Astrocyte (in vitro differentiated cells and primary cell): ENCODE results near the gene NAA35. TPM values are rescaled to one million over a fixed set of nuclear protein-coding genes. Genes with fewer than 3 reads are reported as not detected.
"Not testable (repeated sequence)": the region's sequence is repeated elsewhere in the genome, so short reads cannot be mapped to it uniquely, and the experiment has no call there.

Experiments
- DNase-seq: peaks from one replicate; pipeline ENCODE4 v3.0.0-alpha.2; 2010; ENCODE audit warnings: low read depth
- FAIRE-seq: peaks from 2 replicates; lab custom pipeline; 2011; peaks lifted over from hg19 to GRCh38; lab: Jason Lieb, UNC
- H2AFZ ChIP-seq: 2 replicates; pipeline ENCODE4 v1.6.0; 2012; ENCODE audit warnings: low read depth, low read length, inconsistent platforms
- H3K27ac ChIP-seq: 2 replicates; pipeline ENCODE4 v1.5.1; 2011; ENCODE audit warnings: low read depth, low read length, inconsistent platforms
- H3K27me3 ChIP-seq: 2 replicates; pipeline ENCODE4 v1.6.0; 2011; ENCODE audit warnings: low read length, inconsistent platforms; ENCODE audit not compliant: insufficient read depth
- H3K36me3 ChIP-seq: 2 replicates; pipeline ENCODE4 v1.5.1; 2011; ENCODE audit warnings: low read length, inconsistent platforms; ENCODE audit not compliant: insufficient read depth
- H3K4me1 ChIP-seq: 2 replicates; pipeline ENCODE4 v1.5.1; 2011; ENCODE audit warnings: low read length, inconsistent platforms; ENCODE audit not compliant: insufficient read depth
- H3K4me2 ChIP-seq: 2 replicates; pipeline ENCODE4 v1.6.0; 2012; ENCODE audit warnings: low read length, inconsistent platforms
- H3K4me3 ChIP-seq: 2 replicates; pipeline ENCODE4 v1.5.1; 2011; ENCODE audit warnings: low read depth, mild to moderate bottlenecking, low read length, inconsistent platforms; ENCODE audit not compliant: insufficient read depth
- H3K79me2 ChIP-seq: 2 replicates; pipeline ENCODE4 v1.6.0; 2012; ENCODE audit warnings: mild to moderate bottlenecking, low read length, inconsistent platforms; ENCODE audit not compliant: insufficient read depth
- H3K9ac ChIP-seq: 2 replicates; pipeline ENCODE4 v1.6.0; 2012; ENCODE audit warnings: mild to moderate bottlenecking, low read length, inconsistent platforms
- H3K9me3 ChIP-seq: 2 replicates; pipeline ENCODE4 v1.5.1; 2012; ENCODE audit warnings: low read depth, mild to moderate bottlenecking, low read length, inconsistent platforms; ENCODE audit not compliant: insufficient read depth
- H4K20me1 ChIP-seq: 2 replicates; pipeline ENCODE4 v1.6.0; 2012; ENCODE audit warnings: low read length, inconsistent platforms; ENCODE audit not compliant: insufficient read depth
- H3K27ac Mint-ChIP-seq: one replicate; pipeline ENCODE4 v1.8.0; 2021; ENCODE audit warnings: mild to moderate bottlenecking, mixed read lengths; ENCODE audit not compliant: unreplicated experiment
- H3K27me3 Mint-ChIP-seq: one replicate; pipeline ENCODE4 v1.8.0; 2021; ENCODE audit warnings: low read depth, mixed read lengths; ENCODE audit not compliant: unreplicated experiment
- H3K36me3 Mint-ChIP-seq: one replicate; pipeline ENCODE4 v1.8.0; 2021; ENCODE audit warnings: low read depth, mixed read lengths; ENCODE audit not compliant: unreplicated experiment
- H3K4me1 Mint-ChIP-seq: one replicate; pipeline ENCODE4 v1.8.0; 2021; ENCODE audit warnings: low read depth, mixed read lengths; ENCODE audit not compliant: unreplicated experiment
- H3K4me3 Mint-ChIP-seq: one replicate; pipeline ENCODE4 v1.8.0; 2021; ENCODE audit warnings: mild to moderate bottlenecking, moderate library complexity, mixed read lengths; ENCODE audit not compliant: unreplicated experiment
- H3K9me3 Mint-ChIP-seq: one replicate; pipeline ENCODE4 v1.8.0; 2021; ENCODE audit warnings: mild to moderate bottlenecking, mixed read lengths; ENCODE audit not compliant: unreplicated experiment
- CTCF ChIP-seq: IDR thresholded peaks from 2 replicates; pipeline ENCODE4 v1.5.1; 2011; ENCODE audit warnings: low read depth, mild to moderate bottlenecking, inconsistent platforms, low read length, moderate library complexity; ENCODE audit not compliant: insufficient read depth
- EZH2 ChIP-seq: IDR thresholded peaks from 2 replicates; pipeline ENCODE4 v1.6.1; 2012; ENCODE audit warnings: mild to moderate bottlenecking, low read length, inconsistent platforms; ENCODE audit not compliant: insufficient read depth
- total RNA-seq: library from RNA; stranded (reverse); gene quantifications from 2 replicates; pipeline ENCODE4 v1.2.1, GENCODE V29; 2021

The NAA35 gene
- total RNA-seq, 1 donor from 2014 or later, result 31.4 TPM

GRCh38 chr9:85969727-85970126 is 28.8 kb downstream of the NAA35 start:
- Mint-ChIP-seq H3K4me3 (no peak overlapping the region), H3K27me3 (no peaks in the 10 kb centered on the region), H3K9me3 (no peaks in the 10 kb centered on the region), H3K36me3 (peaks cover 5% of the 10 kb centered on the region), H3K4me1 (no peaks in the 10 kb centered on the region), H3K27ac (no peak overlapping the region)
- H3K79me2 ChIP-seq, result no peaks in the 10 kb centered on the region
- no peak overlapping the region for H2AFZ ChIP-seq
- no peak overlapping the region for H3K9ac ChIP-seq
- no peak for DNase-seq
- FAIRE-seq, result no peak
- no peak overlapping the region for H3K4me2 ChIP-seq
- H3K9me3 ChIP-seq, result no peaks in the 10 kb centered on the region
- H4K20me1 ChIP-seq, result no peaks in the 10 kb centered on the region
- no peak overlapping the region for H3K4me3 ChIP-seq
- no peaks in the 10 kb centered on the region for H3K27me3 ChIP-seq
- peaks cover 11% of the 10 kb centered on the region for H3K36me3 ChIP-seq
- no peaks in the 10 kb centered on the region for H3K4me1 ChIP-seq
- H3K27ac ChIP-seq, result no peak overlapping the region
- TF ChIP-seq CTCF, result no peak
- TF ChIP-seq EZH2, result no peak

- Mint-ChIP-seq H3K27me3 (no peaks in the 10 kb centered on the region), H3K4me3 (no peak overlapping the region), H3K4me1 (no peaks in the 10 kb centered on the region), H3K9me3 (no peaks in the 10 kb centered on the region), H3K36me3 (peaks cover 2% of the 10 kb centered on the region), H3K27ac (no peak overlapping the region)
- DNase-seq (no peak), FAIRE-seq (no peak)
- no peak overlapping the region for H3K4me3 ChIP-seq
- no peak for TF ChIP-seq CTCF
- no peak for TF ChIP-seq EZH2
- H2AFZ ChIP-seq, result no peak overlapping the region
- no peak overlapping the region for H3K9ac ChIP-seq
- no peaks in the 10 kb centered on the region for H3K79me2 ChIP-seq
- no peak overlapping the region for H3K4me2 ChIP-seq
- H3K9me3 ChIP-seq, result no peaks in the 10 kb centered on the region
- H3K27ac ChIP-seq, result no peak overlapping the region
- H3K27me3 ChIP-seq, result no peaks in the 10 kb centered on the region
- H4K20me1 ChIP-seq, result no peaks in the 10 kb centered on the region
- peaks cover 22% of the 10 kb centered on the region for H3K36me3 ChIP-seq
- no peaks in the 10 kb centered on the region for H3K4me1 ChIP-seq
Measured at GRCh38 chr9:85971731-85972130, 30.8 kb downstream of the NAA35 start.

GRCh38 chr9:85973238-85973637 is 32.3 kb downstream of the NAA35 start:
- Mint-ChIP-seq H3K4me1 (no peaks in the 10 kb centered on the region), H3K27ac (no peak overlapping the region)
- FAIRE-seq, result no peak

GRCh38 chr9:85974055-85974547 is 33.2 kb downstream of the NAA35 start:
- H3K27ac Mint-ChIP-seq, H3K27ac ChIP-seq, H3K4me1 ChIP-seq, H2AFZ ChIP-seq, H3K9me3 ChIP-seq, H3K79me2 ChIP-seq, H4K20me1 ChIP-seq, H3K27me3 ChIP-seq, H3K9me3 Mint-ChIP-seq, DNase-seq, H3K4me2 ChIP-seq, H3K27me3 Mint-ChIP-seq, H3K4me3 ChIP-seq, H3K9ac ChIP-seq, H3K4me3 Mint-ChIP-seq, H3K4me1 Mint-ChIP-seq, H3K36me3 Mint-ChIP-seq: not testable (repeated sequence)
- H3K36me3 ChIP-seq, result peaks cover 39% of the 10 kb centered on the region
- FAIRE-seq, result peak; percentile 9

More at GRCh38 chr9:85973238-85973637, 32.3 kb downstream of the NAA35 start:
- Histone ChIP-seq H3K36me3 (peaks cover 33% of the 10 kb centered on the region), H3K27ac (no peak overlapping the region), H3K4me2 (no peak overlapping the region), H4K20me1 (no peaks in the 10 kb centered on the region), H3K4me3 (no peak overlapping the region), H3K27me3 (no peaks in the 10 kb centered on the region), H3K79me2 (no peaks in the 10 kb centered on the region), H3K4me1 (no peaks in the 10 kb centered on the region), H3K9ac (no peak overlapping the region), H3K9me3 (no peaks in the 10 kb centered on the region), H2AFZ (no peak overlapping the region)
- no peak overlapping the region for H3K4me3 Mint-ChIP-seq
- no peak for DNase-seq
- H3K27me3 Mint-ChIP-seq, result no peaks in the 10 kb centered on the region
- H3K36me3 Mint-ChIP-seq, result peaks cover 2% of the 10 kb centered on the region
- no peak for TF ChIP-seq CTCF
- no peaks in the 10 kb centered on the region for H3K9me3 Mint-ChIP-seq
